ENCODE measurements around the gene MCL1.
"Not testable (repeated sequence)": the region's sequence is repeated elsewhere in the genome, so short reads cannot be mapped to it uniquely, and the experiment has no call there.

MCL1 gene

DNA sequence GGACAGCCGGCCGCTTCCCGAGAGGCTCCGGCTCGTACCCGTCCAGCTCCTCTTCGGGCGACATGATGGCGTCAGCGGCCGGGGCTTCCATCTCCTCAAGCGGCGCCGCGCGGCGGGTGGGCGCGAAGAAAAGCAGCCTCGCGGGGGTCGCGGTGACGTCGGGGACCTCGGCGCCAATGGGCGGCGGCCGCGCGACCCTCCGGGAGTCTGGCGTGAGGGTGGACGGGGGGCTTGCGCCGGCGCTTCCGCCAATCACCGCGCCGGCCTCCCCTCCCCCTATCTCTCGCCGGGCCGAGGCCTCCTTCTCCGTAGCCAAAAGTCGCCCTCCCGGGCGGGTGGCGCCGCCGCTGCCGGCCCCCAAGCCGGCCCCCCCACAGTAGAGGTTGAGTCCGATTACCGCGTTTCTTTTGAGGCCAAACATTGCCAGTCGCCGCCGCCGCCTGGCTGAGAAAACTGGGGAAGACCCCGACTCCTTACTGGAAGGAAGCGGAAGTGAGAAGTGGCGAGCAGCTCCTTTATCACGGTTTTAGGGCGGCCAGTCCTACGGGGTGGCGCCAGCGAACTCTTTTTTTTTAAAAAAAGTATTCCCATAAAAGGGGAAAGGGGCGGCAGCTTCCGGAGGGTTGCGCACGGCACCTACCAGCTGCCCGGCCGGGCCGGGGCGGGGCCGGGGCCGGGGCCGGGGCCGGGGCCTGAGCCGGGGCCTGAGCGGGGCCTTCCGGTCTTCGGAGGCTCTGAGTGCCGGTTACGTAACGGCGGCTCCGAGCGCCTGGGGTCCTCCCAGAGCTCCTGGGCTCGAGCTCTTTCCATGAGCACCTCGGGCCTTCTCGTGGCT lies at the start of gene MCL1:
Gene MCL1, minus strand, starts transcription at position 501 of the 835 bp plus-strand sequence. Its CDS starts 80 bp downstream, at position 421.
- no peaks in the 10 kb centered on the region for H3K27me3 Mint-ChIP-seq
- H3K9me3 Mint-ChIP-seq = no peaks in the 10 kb centered on the region
- DNase-seq = peak; percentile 87 to 93
- peak within 1 kb of the TSS; percentile 85 to 93 for H3K4me3 Mint-ChIP-seq
- peaks cover 33% of the 10 kb centered on the region for H3K4me1 Mint-ChIP-seq
- peak; percentile 93 for ATAC-seq
- peak within 1 kb of the TSS; percentile 96 to 100 for H3K27ac Mint-ChIP-seq

DNA sequence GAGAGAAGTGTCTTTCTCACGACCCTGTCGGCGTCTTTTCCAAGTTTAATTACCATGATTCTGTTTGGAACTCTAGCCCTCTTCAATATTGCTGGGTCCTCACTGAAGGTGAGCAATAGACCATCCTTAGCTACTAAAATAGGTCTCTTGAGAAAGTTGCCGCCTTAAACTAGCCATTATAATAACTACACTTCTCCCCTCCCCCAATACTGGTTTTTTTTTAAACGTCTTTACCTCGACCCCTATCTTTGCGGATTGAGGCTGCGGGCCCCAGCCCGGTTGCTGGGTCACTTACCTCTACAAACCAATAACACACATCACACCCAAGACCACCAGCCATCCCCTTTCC lies 49.3 kb upstream of the MCL1 start:
- Mint-ChIP-seq H3K9me3 (no peaks in the 10 kb centered on the region), H3K27ac (no peak overlapping the region), H3K27me3 (no peaks in the 10 kb centered on the region), H3K4me3 (no peak overlapping the region), H3K4me1 (peaks cover 32% of the 10 kb centered on the region)
- DNase-seq (no peak), ATAC-seq (no peak)

DNA sequence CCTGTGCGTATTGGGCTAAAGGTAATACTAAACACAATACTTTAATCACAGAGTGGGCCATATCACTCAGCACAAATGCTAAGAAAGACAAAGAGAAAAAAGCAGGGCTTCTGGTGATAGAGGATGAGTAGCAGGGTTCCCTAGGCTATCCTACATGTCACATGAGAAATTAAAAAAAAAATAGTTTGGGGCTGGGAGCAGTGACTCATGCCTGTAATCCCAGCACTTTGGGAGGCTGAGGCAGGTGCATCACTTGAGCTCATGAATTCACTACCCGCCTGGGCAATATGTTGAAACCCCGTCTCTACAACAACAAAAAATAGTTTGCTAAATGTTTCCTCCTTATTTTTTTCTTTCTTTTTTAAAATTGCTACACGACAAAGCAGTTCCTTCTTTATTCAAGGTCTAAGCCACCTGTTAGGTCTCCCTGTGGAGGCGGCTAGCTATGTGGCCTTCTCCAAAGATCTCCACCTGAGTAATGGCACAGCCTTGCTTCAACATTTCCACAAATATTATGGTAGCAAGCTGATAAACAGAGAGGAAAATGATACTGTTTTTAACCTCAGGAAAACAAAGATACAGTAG lies 48.5 kb upstream of the MCL1 start:
- DNase-seq (no peak), ATAC-seq (no peak)
- Mint-ChIP-seq H3K9me3 (no peaks in the 10 kb centered on the region), H3K4me3 (peak overlapping the region in 1 of 2 donors; percentile 16), H3K27me3 (no peaks in the 10 kb centered on the region), H3K4me1 (peaks cover 39% of the 10 kb centered on the region), H3K27ac (peak overlapping the region in 1 of 2 donors; percentile 91)

DNA sequence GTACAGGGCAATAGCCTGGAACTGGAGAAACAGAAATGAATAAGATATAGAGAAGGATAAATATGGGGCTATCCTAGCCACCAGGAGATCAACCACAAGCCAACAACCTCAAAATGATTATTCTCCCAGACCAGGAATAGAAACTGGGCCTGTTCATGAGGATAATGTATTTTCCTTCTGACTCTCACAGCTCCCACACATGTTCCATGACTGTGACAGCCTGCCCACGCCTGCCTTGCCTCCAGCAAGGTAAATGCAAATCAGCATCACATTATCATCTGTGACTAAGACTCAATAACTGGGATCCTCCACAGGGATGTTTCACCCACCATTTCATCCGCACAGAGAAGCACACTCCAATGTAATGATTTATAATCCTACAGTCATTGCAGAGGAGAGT lies 46.7 kb upstream of the MCL1 start:
- Mint-ChIP-seq H3K27me3 (no peaks in the 10 kb centered on the region), H3K4me1 (peaks cover 57% of the 10 kb centered on the region), H3K4me3 (no peak overlapping the region), H3K9me3 (no peaks in the 10 kb centered on the region), H3K27ac (no peak overlapping the region)
- no peak for DNase-seq
- ATAC-seq = no peak

DNA sequence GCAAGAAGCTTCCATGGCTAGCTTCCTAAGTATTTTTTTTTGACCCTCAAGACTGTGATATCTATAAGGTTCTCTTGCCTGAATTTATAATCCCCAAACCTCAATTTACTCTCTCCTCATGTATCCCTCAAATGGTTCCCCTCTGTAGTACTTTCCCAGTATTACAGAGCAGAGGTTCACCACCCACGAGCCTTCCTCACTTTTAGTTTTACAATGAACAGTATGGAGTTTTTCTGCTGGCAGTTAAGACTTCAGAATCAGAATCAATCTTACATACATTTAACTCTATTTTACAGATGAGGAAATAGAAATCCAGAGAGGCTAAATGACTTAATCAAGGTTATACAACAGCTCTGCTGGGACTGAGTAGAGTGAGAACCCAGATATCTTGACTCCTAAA lies 45.1 kb upstream of the MCL1 start:
- Mint-ChIP-seq H3K4me3 (peak overlapping the region in 1 of 2 donors; percentile 10), H3K4me1 (peaks cover 58% of the 10 kb centered on the region)
- H3K27ac Mint-ChIP-seq, H3K27me3 Mint-ChIP-seq, H3K9me3 Mint-ChIP-seq, ATAC-seq, DNase-seq: not testable (repeated sequence)

DNA sequence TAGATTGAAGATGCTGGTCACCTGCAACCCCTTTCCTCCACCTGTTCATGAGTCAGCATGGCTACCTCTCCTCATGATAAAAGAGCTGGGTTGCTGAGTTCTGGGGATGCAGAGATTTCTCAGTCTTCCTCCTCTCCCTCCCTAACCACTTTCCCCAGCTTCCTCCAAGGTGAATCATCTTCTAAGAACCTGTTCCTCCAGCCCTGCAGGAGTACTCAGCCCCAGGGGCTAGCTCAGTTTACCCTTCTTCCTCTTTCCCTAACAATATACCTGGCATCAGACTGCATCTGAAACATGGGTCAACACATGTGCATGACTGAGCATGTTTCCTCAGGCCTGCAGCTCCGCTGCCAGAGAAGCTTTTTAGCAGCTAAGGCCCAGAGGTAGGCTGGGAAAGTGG lies 44.7 kb upstream of the MCL1 start:
- H3K9me3 Mint-ChIP-seq, H3K27ac Mint-ChIP-seq, H3K27me3 Mint-ChIP-seq, DNase-seq, H3K4me3 Mint-ChIP-seq, ATAC-seq: not testable (repeated sequence)
- H3K4me1 Mint-ChIP-seq = peaks cover 61% of the 10 kb centered on the region

DNA sequence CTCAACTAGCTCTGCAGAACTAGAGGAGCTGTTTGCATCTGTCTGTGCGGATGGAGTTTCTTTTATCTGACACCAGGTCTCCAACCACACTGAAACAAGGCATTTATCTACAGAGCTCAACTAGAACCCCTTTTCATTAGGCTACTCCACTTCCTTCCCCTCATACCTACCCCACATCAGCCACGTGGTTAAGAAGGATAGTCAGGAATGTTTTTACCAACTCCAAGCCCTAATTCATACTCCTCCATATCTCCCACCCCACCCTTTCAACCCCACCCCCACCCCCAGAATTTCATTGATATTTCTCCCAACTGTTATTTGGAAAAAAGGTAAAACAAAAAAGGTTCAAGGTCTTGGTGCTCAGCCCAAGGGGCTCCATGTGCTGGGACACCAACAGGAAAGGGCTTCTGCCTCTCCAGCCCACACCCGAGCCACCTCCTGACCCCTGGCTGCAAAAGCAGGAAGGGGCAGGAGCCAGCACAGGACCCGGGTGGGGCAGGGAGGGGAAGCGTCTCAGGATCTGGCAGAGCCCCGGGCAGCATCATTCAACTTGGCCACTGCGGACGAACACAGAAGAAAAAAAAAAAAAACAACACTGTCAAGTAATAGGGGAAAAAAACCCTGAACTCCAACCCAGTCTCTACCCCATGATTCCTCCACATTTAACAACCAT lies 43.0 kb upstream of the MCL1 start:
- peak overlapping the region in 1 of 2 donors; percentile 36 for H3K4me3 Mint-ChIP-seq
- H3K9me3 Mint-ChIP-seq = no peaks in the 10 kb centered on the region
- ATAC-seq (no peak), DNase-seq (no peak)
- peaks cover 61% of the 10 kb centered on the region for H3K4me1 Mint-ChIP-seq
- no peaks in the 10 kb centered on the region for H3K27me3 Mint-ChIP-seq
- H3K27ac Mint-ChIP-seq = peak overlapping the region; percentile 36 to 76

DNA sequence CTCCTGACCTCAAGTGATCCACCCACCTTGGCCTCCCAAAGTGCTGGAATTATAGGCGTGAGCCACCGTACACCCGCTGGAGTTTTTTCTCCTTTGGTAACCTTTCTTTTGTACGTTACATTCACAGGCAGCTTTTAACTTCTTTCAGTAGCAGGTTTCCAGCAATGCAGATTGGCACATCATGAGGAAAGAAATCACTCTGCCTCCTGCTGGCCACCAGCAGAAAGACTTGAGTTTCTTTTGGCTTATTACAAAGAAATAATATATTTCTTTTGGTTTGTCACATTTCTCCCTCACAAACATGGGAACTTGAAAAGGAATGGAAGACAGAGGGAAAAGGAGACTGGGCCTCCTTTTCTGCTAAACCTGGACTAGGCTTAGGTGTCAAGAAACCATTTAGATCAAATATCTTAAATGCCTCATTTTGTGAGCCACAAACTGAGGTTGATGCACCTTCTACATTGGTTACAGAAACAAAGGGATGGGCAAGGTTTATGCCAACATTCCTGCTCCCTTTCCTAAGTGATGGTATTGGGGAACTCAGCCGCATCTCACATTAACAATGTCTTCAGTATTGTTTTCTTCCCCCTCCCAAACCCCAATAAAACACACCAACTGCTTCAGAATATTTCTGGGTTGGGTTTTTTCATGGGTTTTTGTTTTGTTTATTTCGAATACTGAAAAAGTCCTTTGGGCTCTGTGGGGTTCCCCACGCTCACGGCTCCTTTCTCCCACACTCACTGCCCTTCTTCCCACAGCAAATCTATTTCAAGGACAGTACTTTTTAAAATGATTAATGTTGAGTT lies 42.3 kb upstream of the MCL1 start:
- no peaks in the 10 kb centered on the region for H3K27me3 Mint-ChIP-seq
- no peaks in the 10 kb centered on the region for H3K9me3 Mint-ChIP-seq
- ATAC-seq (no peak), DNase-seq (peak; percentile 34 to 51)
- H3K4me1 Mint-ChIP-seq = peaks cover 67% of the 10 kb centered on the region
- peak overlapping the region; percentile 36 to 76 for H3K27ac Mint-ChIP-seq
- H3K4me3 Mint-ChIP-seq = peak overlapping the region in 1 of 2 donors; percentile 36

DNA sequence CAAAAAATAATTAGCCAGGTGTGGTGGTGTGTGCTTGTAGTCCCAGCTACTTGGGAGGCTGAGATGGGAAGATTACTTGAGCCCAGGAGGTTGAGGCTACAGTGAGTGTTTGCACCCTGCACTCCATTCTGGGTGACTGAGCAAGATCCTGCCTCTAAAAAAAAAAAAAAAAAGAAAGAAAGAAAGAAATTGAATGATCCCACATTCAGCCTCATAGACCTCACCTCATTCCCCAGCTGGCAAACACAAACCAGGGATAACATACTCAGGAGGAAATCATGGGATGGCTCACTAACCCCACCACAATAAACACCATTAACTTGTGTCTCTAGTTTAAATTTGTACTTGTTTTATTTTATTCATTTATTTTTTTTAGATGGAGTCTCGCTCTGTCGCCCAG lies 41.5 kb upstream of the MCL1 start:
- no peaks in the 10 kb centered on the region for H3K27me3 Mint-ChIP-seq
- ATAC-seq = no peak
- no peak for DNase-seq
- H3K4me3 Mint-ChIP-seq = no peak overlapping the region
- H3K9me3 Mint-ChIP-seq = no peaks in the 10 kb centered on the region
- H3K27ac Mint-ChIP-seq = no peak overlapping the region
- peaks cover 71% of the 10 kb centered on the region for H3K4me1 Mint-ChIP-seq

DNA sequence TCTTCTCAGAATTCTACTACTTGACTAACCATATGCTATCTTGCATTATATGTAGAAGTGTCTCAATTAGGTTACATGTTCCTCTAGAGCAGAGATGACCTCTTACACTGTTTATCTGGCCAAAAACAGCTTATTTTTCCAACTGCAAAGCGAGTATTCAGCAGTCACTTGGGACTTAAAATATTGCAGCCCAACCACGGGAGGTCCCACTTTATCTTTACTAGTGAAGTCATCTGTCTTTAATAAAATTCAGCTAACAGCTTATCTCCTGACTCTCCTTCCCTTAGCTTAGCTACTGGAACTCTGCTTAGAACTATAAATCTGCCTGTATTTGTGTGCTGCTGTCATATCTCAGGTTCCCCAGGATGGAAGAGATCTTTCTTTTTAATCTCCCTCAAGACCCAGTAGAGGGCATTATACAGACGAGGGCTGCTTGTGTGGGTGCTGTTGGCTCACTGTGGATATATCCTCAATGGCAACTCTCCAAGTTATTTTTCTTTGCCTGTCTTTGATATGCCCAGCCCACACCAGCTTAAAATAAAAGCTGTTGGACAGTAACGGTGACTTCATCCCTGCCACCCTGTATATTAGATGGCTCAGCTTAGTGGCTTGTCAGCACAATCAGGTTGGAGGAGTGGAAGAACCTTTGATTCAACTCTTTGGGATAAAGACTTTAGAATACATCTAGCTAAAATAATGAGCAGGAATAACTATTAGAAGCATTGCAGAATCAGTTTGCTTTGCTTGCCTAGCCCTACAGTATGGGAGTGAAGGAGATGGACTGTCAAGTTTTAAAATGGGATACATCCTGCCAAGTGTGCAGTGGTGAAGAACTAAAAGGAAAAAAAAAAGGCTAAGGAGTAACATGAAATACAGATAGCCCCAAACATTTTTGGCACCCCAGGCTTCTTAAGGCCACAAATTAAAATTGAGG lies 40.4 kb upstream of the MCL1 start:
- peak; percentile 49 for ATAC-seq
- H3K27ac Mint-ChIP-seq = peak overlapping the region; percentile 14 to 36
- peaks cover 71% of the 10 kb centered on the region for H3K4me1 Mint-ChIP-seq
- no peak overlapping the region for H3K4me3 Mint-ChIP-seq
- no peak for DNase-seq
- H3K27me3 Mint-ChIP-seq = no peaks in the 10 kb centered on the region
- no peaks in the 10 kb centered on the region for H3K9me3 Mint-ChIP-seq

DNA sequence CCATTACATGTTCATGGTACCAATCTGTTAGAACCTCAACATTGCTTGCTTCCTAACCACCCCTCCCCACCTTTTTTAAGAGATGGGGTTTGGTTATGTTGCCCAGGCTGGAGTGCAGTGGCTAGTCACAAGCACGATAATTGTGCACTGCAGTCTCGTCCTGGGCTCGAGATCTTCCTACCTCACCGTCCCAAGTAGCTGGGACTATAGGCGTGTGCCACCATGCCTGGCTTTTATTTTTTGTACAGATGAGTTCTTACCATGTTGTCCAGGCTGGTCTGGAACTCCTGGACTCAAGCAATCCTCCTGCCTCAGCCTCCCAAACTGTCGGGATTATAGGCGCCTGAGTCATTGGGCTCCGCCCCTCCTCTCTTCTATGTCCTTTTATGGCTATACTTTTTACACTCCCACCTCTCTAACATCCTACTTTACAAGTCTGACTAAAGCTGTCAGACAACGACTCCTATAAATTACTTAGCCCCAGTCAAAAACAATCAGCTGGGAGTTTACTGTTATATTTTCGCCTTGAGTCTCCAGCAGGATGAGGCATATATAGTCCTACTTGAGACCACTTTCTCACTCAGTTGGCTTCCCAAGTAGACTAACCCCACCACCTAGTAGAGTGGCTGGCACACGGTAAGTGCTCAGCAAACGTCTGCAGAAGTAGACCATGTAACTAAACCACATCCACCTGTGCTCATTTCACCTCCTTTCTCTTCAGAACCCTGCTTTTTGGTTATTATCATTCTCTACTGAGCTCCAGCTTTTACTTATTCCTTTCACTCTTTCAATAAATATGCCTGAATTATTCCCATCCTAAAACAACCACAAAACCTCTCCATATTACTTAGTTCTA lies 36.2 kb upstream of the MCL1 start:
- Mint-ChIP-seq H3K9me3 (no peaks in the 10 kb centered on the region), H3K27ac (peak overlapping the region in 1 of 2 donors; percentile 63), H3K4me3 (peak overlapping the region; percentile 3 to 57), H3K27me3 (no peaks in the 10 kb centered on the region), H3K4me1 (peaks cover 74% of the 10 kb centered on the region)
- DNase-seq (no peak), ATAC-seq (no peak)

DNA sequence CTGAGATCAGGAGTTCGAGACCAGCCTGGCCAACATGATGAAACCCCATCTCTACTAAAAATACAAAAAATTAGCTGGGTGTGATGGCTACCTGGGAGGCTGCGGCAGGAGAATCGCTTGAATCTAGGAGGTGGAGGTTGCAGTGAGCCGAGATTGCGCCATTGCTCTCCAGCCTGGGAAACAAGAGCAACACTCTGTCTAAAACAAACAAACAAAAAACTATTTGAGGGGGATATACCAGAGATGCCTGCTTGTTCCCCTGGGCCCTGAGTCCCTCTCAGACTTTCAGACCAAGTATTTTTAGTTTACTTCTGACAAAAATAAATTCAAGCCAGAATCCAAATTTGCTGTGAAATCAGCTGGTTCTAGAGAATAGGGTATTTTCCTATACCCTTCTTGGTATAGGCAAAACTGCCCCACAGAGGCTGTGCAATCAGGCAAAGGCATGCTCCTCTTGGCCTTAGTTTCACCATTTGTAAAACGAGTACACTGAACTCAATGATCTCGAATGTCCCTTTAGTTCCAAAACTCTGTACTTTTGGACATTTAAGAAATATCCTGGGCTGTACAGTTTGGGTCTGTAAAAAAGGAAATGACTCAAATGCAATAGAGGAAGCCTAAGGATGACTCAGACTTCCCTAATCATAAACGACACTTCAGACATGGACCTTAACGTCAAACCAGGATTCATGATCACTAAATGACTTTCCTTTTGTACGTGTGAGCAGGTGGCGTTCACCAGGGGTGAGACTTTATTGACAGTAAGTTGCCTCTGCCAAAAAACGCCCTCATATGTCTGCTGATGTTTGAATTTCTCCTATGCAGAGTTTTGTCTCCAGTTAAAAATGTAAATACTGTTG lies 33.9 kb upstream of the MCL1 start:
- H3K9me3 Mint-ChIP-seq = no peaks in the 10 kb centered on the region
- H3K4me1 Mint-ChIP-seq = peaks cover 64% of the 10 kb centered on the region
- peak overlapping the region; percentile 59 to 78 for H3K4me3 Mint-ChIP-seq
- peak overlapping the region; percentile 77 to 95 for H3K27ac Mint-ChIP-seq
- peak; percentile 40 to 67 for DNase-seq
- no peaks in the 10 kb centered on the region for H3K27me3 Mint-ChIP-seq
- ATAC-seq = peak; percentile 75

DNA sequence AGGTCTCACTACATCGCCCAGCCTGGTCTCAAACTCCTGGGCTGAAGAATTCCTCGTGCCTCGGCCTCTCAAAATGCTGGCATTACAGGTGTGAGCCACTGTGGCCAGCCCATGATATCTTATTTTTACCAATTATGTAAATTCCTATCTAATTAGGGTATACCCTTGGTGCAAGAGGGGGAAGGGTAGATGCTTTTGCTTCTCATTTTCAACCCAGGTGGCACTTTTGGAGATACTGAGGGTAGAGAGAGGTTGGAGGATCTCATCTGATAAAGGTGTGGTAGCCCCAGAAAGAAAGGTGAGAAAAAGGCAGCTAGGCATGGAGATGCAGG lies 32.6 kb upstream of the MCL1 start:
- ATAC-seq (no peak), DNase-seq (no peak)
- H3K4me1 Mint-ChIP-seq = peaks cover 60% of the 10 kb centered on the region
- H3K27me3 Mint-ChIP-seq = no peaks in the 10 kb centered on the region
- H3K4me3 Mint-ChIP-seq = peak overlapping the region; percentile 59 to 78
- H3K9me3 Mint-ChIP-seq = no peaks in the 10 kb centered on the region
- H3K27ac Mint-ChIP-seq = peak overlapping the region; percentile 77 to 95
